Activated CD8-positive, alpha-beta T cell treated with anti-CD3 and anti-CD28 coated beads, Interleukin-2, amount 10 ng/mL, durations not matched to agents 7 days and 5 days (primary cell): ENCODE measurements around the gene PRND. TPM values are rescaled to one million over a fixed set of nuclear protein-coding genes. Genes with fewer than 3 reads are reported as not detected.
"Not testable (repeated sequence)": the region's sequence is repeated elsewhere in the genome, so short reads cannot be mapped to it uniquely, and the experiment has no call there.

ENCODE experiments used
- ATAC-seq: fragments of 150-1000 bp; cut with Tn5 transposase; one replicate; pipeline ENCODE4 v1.10.0; 2021; ENCODE audit warnings: moderate library complexity
- CTCF ChIA-PET: fragments of 350-600 bp; sonication (Branson Sonifier 250); formaldehyde crosslinking; loops from one replicate; lab custom pipeline; 2021; ENCODE audit warnings: antibody characterized with exemption; lab: Charles Lee
- POLR2A ChIA-PET: fragments of 350-600 bp; sonication (Branson Sonifier 250); formaldehyde crosslinking; loops from one replicate; lab custom pipeline; 2021; ENCODE audit warnings: antibody characterized with exemption; lab: Charles Lee
- DNase-seq: peaks from one replicate; pipeline ENCODE4 v3.0.0-alpha.2; 2020
- H3K27ac Mint-ChIP-seq: one replicate; pipeline ENCODE4 v1.8.0; 2021; ENCODE audit warnings: mild to moderate bottlenecking, mixed read lengths
- H3K27me3 Mint-ChIP-seq: one replicate; pipeline ENCODE4 v1.8.0; 2021; ENCODE audit warnings: low read depth, mixed read lengths
- H3K36me3 Mint-ChIP-seq: one replicate; pipeline ENCODE4 v1.8.0; 2021; ENCODE audit warnings: low read depth, mixed read lengths
- H3K4me1 Mint-ChIP-seq: one replicate; pipeline ENCODE4 v1.8.0; 2021; ENCODE audit warnings: low read depth, mixed read lengths
- H3K4me3 Mint-ChIP-seq: one replicate; pipeline ENCODE4 v1.8.0; 2021; ENCODE audit warnings: mild to moderate bottlenecking, mixed read lengths
- H3K9me3 Mint-ChIP-seq: one replicate; pipeline ENCODE4 v1.8.0; 2022; ENCODE audit warnings: mixed read lengths; ENCODE audit not compliant: insufficient read depth
- total RNA-seq, 2 experiments: library from RNA; stranded (reverse); gene quantifications; one replicate each; pipeline ENCODE4 v1.2.3, GENCODE V29; 2021

The PRND gene
- total RNA-seq, 2 experiments from 2014 or later = not detected

- DNase-seq (no peak), ATAC-seq (no peak)
- CTCF ChIA-PET = interaction anchor here (0.7 to 3.3 kb wide), 6 partner anchors 17 to 117 kb away, joined by 3 to 10 read pairs (median 6); no protein-coding TSS in a partner anchor
- Mint-ChIP-seq H3K27ac (no peak overlapping the region), H3K4me1 (peaks cover 23% of the 10 kb centered on the region), H3K9me3 (no peaks in the 10 kb centered on the region), H3K4me3 (no peak overlapping the region), H3K27me3 (peaks cover 3% of the 10 kb centered on the region), H3K36me3 (no peaks in the 10 kb centered on the region)
- POLR2A ChIA-PET = no interaction called here
Observed at GRCh38 chr20:4722571-4722970, 862 bp downstream of the PRND start.

DNA sequence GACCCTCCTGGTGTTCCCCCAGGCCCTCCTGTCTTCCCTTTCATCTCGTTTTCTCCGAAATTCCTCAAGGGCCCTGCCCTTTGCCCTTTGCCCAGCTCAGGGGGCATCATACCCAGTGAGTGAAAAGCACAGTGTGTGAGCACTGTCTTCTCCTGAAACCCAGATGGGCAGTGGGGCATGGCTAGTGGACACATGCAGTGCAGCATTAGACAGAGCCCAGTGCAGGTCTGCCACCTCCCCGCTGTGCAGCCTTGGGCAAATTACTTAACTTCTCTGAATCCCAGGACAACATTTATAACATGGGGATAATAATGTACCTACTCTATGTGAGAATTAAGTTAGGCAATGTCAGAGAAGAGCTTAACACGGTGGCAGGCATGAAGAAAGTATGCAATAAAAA is 1.3 kb downstream of the PRND start:
- Mint-ChIP-seq H3K27me3 (no peaks in the 10 kb centered on the region), H3K4me3 (no peak overlapping the region), H3K27ac (no peak overlapping the region), H3K4me1 (peaks cover 23% of the 10 kb centered on the region), H3K36me3 (no peaks in the 10 kb centered on the region), H3K9me3 (no peaks in the 10 kb centered on the region)
- DNase-seq (no peak), ATAC-seq (no peak)
- CTCF ChIA-PET = interaction anchor here (0.7 to 3.3 kb wide), 5 partner anchors 16 to 117 kb away, joined by 3 to 10 read pairs (median 3); no protein-coding TSS in a partner anchor
- POLR2A ChIA-PET = no interaction called here

GRCh38 chr20:4723553-4723952 is 1.8 kb downstream of the PRND start:
- H3K9me3 Mint-ChIP-seq, POLR2A ChIA-PET: not testable (repeated sequence)
- CTCF ChIA-PET = interaction anchor here (1.1 to 3.6 kb wide), 4 partner anchors 18 to 232 kb away, joined by 3 to 19 read pairs (median 6); no protein-coding TSS in a partner anchor

GRCh38 chr20:4724459-4725262 is 3.0 kb downstream of the PRND start:
- no peak for ATAC-seq
- CTCF ChIA-PET = interaction anchor here (1.1 to 3.6 kb wide), 5 partner anchors 16 to 231 kb away, joined by 3 to 19 read pairs (median 4); no protein-coding TSS in a partner anchor
- H3K27ac Mint-ChIP-seq = no peak overlapping the region
- DNase-seq = no peak
- H3K27me3 Mint-ChIP-seq = no peaks in the 10 kb centered on the region
- no peak overlapping the region for H3K4me3 Mint-ChIP-seq
- POLR2A ChIA-PET = no interaction called here
- H3K36me3 Mint-ChIP-seq = no peaks in the 10 kb centered on the region
- H3K9me3 Mint-ChIP-seq = no peaks in the 10 kb centered on the region
- peaks cover 23% of the 10 kb centered on the region for H3K4me1 Mint-ChIP-seq

More at GRCh38 chr20:4723553-4723952, 1.8 kb downstream of the PRND start:
- not testable (repeated sequence) for DNase-seq, ATAC-seq, H3K4me3 Mint-ChIP-seq, H3K36me3 Mint-ChIP-seq, H3K27me3 Mint-ChIP-seq, H3K27ac Mint-ChIP-seq
- peaks cover 23% of the 10 kb centered on the region for H3K4me1 Mint-ChIP-seq

DNA sequence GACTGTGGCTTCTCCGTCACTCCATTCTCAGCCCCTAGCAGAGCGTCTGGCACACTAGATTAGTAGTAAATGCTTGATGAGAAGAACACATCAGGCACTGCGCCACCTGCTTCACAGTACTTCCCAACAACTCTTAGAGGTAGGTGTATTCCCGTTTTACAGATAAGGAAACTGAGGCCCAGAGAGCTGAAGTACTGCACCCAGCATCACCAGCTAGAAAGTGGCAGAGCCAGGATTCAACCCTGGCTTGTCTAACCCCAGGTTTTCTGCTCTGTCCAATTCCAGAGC is 3.5 kb downstream of the PRND start:
- DNase-seq (no peak), ATAC-seq (no peak)
- no peaks in the 10 kb centered on the region for H3K9me3 Mint-ChIP-seq
- H3K27me3 Mint-ChIP-seq = no peaks in the 10 kb centered on the region
- H3K4me1 Mint-ChIP-seq = peaks cover 21% of the 10 kb centered on the region
- ChIA-PET POLR2A (interaction anchor here (0.6 kb wide), 1 partner anchor 233 kb away, joined by 3 read pairs; no protein-coding TSS in a partner anchor), CTCF (interaction anchor here (1.4 to 3.6 kb wide), 3 partner anchors 112 to 120 kb away, joined by 4 to 19 read pairs (median 10); no protein-coding TSS in a partner anchor)
- no peak overlapping the region for H3K27ac Mint-ChIP-seq
- no peak overlapping the region for H3K4me3 Mint-ChIP-seq
- no peaks in the 10 kb centered on the region for H3K36me3 Mint-ChIP-seq

- DNase-seq (peak; percentile 62), ATAC-seq (peak; percentile 35)
- Mint-ChIP-seq H3K4me3 (peak overlapping the region; percentile 56), H3K9me3 (no peaks in the 10 kb centered on the region), H3K27ac (peak overlapping the region; percentile 52), H3K27me3 (no peaks in the 10 kb centered on the region), H3K4me1 (peaks cover 10% of the 10 kb centered on the region), H3K36me3 (no peaks in the 10 kb centered on the region)
- POLR2A ChIA-PET = interaction anchor here (0.6 kb wide), 1 partner anchor 59 kb away, joined by 3 read pairs; no protein-coding TSS in a partner anchor
- CTCF ChIA-PET = interaction anchor here (0.8 to 3.6 kb wide), 3 partner anchors 11 to 113 kb away, joined by 3 to 19 read pairs (median 3); no protein-coding TSS in a partner anchor
Observed at GRCh38 chr20:4726710-4727397, 5.1 kb downstream of the PRND start.

DNA sequence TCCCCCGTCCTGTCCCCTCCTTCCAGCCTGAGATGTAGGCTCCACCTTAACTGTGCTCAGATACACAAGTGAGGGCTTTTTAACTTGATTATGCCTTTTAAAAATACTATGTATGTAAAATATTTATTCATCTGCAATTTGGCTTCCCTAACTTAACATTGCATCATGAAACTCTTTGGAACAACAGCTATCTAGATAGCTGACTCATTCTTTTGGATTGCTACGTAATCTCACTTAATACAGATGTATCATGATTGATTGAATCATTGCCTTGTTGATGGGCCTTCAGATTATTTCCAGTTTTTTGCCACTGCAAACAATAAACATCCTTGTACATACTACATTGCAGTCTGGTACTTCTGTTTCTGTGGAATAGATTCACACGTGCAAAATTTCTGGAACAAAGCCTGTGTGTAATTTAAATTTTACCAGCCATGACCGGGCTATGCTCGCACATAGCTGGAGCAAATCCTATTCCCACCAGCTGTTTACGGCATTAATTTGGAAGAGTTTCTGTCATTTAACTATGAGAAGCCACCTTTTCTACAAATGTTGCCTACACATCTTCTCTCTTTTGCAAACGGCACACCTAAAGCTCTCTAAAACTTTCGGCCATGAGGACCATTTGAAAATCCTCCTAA is 6.5 kb downstream of the PRND start:
- no peaks in the 10 kb centered on the region for H3K36me3 Mint-ChIP-seq
- ChIA-PET POLR2A (no interaction called here), CTCF (interaction anchor here (1.7 kb wide), 1 partner anchor 115 kb away, joined by 9 read pairs; no protein-coding TSS in a partner anchor)
- no peak overlapping the region for H3K4me3 Mint-ChIP-seq
- ATAC-seq (no peak), DNase-seq (no peak)
- peaks cover 10% of the 10 kb centered on the region for H3K27me3 Mint-ChIP-seq
- H3K27ac Mint-ChIP-seq = no peak overlapping the region
- peaks cover 10% of the 10 kb centered on the region for H3K4me1 Mint-ChIP-seq
- H3K9me3 Mint-ChIP-seq = no peaks in the 10 kb centered on the region

DNA sequence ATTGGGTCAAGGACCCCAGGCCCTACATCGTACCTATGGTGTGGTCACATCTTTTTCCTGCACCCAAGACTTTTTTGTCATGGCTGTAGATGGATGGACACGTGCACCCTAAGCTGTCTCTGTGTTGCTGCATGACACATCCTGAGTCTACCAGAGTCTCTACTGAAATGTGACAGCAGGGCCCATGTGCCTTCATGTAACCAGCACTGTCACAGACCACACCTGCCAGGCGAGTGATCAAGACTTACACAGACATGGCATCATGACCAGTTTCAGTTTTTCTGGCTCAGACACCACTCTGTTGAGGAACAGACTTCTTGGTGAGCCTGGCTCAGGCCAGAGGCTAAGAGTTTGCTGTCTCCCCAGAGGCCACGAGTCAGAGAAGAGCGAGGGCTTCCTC is 7.6 kb downstream of the PRND start:
- H3K27me3 Mint-ChIP-seq = peaks cover 16% of the 10 kb centered on the region
- CTCF ChIA-PET = no interaction called here

DNA sequence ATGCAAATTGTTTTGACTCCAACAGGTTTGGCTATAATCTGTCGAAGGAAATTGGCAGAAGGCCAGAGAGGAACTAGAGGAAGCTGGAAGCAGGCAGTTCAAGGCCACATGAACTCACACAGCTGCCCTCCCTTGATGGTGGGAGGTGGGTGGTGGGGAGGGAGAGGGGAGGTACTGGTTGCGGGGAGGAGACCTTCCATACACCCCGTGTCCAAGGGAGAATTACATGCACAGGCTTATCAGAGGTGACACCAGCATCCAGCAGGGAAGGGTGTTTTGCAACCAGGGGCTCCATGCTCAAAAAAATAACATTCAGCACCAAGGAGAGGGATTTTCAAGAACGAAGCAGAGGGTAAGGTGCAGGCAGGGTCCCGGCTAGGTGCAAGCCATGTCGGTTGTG is 9.1 kb downstream of the PRND start:
- Mint-ChIP-seq H3K36me3 (no peaks in the 10 kb centered on the region), H3K4me3 (no peak overlapping the region), H3K9me3 (no peaks in the 10 kb centered on the region), H3K27me3 (peaks cover 20% of the 10 kb centered on the region), H3K27ac (no peak overlapping the region), H3K4me1 (peaks cover 10% of the 10 kb centered on the region)
- DNase-seq = no peak
- CTCF ChIA-PET = interaction anchor here (2.6 kb wide), 1 partner anchor 10 kb away, joined by 16 read pairs; no protein-coding TSS in a partner anchor
- POLR2A ChIA-PET = no interaction called here
- no peak for ATAC-seq

More for the DNA sequence above, 7.6 kb downstream of the PRND start:
- Mint-ChIP-seq H3K9me3 (no peaks in the 10 kb centered on the region), H3K4me3 (no peak overlapping the region), H3K36me3 (no peaks in the 10 kb centered on the region), H3K27ac (no peak overlapping the region), H3K4me1 (peaks cover 10% of the 10 kb centered on the region)
- POLR2A ChIA-PET = no interaction called here
- ATAC-seq = no peak
- no peak for DNase-seq

GRCh38 chr20:4736875-4737274 is 15.2 kb downstream of the PRND start:
- ATAC-seq (no peak), DNase-seq (no peak)
- Mint-ChIP-seq H3K4me3 (no peak overlapping the region), H3K27me3 (peaks cover 30% of the 10 kb centered on the region), H3K36me3 (no peaks in the 10 kb centered on the region), H3K4me1 (no peaks in the 10 kb centered on the region), H3K27ac (no peak overlapping the region), H3K9me3 (no peaks in the 10 kb centered on the region)
- POLR2A ChIA-PET = no interaction called here
- CTCF ChIA-PET = interaction anchor here (1.1 to 1.6 kb wide), 4 partner anchors 18 to 219 kb away, joined by 4 to 5 read pairs (median 4); no protein-coding TSS in a partner anchor

DNA sequence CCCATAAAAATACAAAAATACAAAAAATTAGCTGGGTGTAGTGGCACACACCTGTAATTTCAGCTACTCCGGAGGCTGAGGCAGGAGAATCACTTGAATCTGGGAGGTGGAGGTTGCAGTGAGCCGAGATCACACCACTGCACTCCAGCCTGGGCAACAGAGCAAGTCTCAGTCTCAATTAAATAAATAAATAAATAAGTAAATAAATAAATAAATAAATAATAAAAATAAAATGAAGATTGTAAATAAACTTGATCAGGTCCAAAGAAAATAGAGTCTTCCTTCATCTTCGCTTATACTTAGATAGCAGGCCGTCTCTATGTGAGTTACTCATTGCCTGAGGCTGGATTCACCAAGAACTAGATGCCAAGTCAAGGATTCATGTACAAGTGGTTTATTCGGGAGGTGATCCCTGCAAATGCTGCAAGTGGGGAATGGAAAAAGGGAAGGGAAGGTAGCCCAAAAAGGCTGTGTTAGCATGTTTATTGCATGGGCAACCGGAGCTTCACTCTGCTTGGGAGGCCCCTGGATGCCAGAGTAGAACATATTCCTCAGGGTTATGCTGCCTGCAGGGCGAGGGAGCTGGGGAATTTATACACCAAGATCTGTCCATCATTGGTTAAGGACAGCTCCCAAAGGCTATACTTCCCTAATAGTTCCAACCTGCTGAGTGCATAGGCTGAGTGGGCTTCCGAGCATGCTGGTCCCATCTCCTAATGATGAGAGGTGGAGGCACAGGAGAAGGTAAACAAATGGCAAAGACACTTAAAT is 16.3 kb downstream of the PRND start:
- POLR2A ChIA-PET = no interaction called here
- Mint-ChIP-seq H3K4me3 (no peak overlapping the region), H3K27ac (no peak overlapping the region), H3K4me1 (no peaks in the 10 kb centered on the region), H3K27me3 (peaks cover 20% of the 10 kb centered on the region), H3K9me3 (no peaks in the 10 kb centered on the region), H3K36me3 (no peaks in the 10 kb centered on the region)
- no peak for ATAC-seq
- no peak for DNase-seq
- CTCF ChIA-PET = interaction anchor here (0.7 to 3.2 kb wide), 5 partner anchors 124 to 366 kb away, joined by 3 to 13 read pairs (median 3); no protein-coding TSS in a partner anchor
